GM19023 (cell line): ENCODE results near the gene KCNJ12.
"Not testable (repeated sequence)": the region's sequence is repeated elsewhere in the genome, so short reads cannot be mapped to it uniquely, and the experiment has no call there.

Experiments
- ATAC-seq: cut with Tn5 transposase; IDR thresholded peaks from one replicate; pipeline ENCODE4 v1.9.1; 2021; ENCODE audit warnings: mild to moderate bottlenecking, moderate library complexity; ENCODE audit not compliant: unreplicated experiment

The KCNJ12 gene

DNA sequence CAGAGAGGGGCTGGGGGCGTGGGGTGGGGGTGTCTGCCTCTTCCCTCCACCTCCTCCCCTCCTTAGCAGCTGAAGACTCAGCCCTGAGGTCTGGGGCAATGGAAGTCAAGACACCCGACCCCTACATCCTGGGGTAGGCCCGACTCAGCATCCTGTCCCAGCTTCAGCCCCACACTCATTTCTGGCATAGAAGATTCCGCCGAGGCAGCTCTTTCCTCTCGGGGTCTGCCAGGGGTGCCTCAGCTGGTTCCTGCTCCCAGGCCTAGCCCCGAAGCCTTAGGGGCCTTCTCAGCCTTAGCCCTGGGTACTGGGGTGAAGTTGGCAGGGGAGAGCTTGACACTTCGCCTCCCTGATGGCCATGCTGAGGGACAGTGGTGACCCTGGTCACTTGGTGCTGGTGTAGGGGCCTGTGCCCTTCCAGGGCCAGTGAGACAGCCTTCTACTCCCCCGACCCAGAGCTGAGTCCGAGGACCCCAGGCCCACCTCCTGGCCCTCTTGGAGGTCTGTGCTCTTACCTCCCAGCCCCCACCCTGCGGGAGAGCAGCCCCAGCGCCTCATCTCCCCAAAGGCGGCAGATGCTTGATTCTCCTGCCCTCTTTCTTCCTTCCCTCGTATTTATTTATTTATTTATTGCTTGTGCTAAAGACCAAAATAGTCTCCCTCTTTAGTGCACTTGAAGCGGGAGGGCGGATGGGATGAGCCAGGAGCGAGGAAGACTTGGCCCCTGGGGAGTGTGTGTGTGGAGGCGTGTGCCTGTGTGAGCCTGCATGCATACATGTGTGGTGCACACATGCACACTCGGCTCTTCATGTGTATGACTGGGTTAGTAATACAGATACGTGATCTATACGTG lies 42.5 kb downstream of the KCNJ12 start:
- no peak for ATAC-seq

DNA sequence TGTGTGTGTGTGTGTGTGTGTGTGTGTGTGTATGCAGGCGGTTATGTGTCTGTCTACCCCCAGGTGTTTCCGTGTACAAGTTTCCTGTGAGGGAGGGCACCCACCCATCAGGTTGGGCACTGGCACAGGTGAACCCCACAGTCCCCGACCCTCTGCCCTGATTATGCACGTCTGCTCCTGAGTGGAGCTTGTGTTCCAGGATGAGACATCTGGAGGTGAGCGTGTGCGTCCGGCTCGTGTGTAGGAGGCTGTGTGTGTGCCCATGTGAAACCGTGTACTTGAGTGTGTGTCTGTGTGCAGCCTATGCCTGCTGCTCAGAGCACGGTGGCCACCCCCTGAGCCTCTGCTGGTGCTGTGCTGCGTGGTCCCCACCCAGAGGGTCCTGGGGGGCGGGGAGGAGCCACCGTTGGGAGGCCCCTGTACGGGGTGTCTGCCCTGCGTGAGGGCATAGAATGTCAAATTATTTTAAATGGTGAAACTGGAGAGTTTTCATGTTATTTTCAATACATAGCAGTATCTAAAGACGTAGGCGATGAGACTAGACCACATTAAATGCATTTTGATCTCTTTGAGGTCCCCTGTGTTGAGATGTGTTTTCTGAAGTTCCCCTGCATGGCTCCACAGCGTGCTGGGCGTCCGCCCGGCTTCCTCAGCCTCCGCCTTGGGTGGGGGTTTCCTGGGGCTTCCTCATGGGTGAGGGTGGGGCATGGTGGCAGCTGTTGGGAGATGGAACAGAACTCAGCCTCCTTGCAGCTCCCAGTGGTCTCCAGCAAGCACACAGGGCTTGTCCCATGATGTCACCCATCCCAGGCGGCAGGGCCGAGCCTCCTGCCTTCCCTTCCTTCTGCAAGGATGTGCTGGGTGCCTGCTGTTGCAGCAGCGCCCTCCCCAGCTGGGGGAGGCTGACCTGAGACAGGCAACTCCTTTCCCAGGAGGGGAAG lies 43.4 kb downstream of the KCNJ12 start:
- no peak for ATAC-seq

DNA sequence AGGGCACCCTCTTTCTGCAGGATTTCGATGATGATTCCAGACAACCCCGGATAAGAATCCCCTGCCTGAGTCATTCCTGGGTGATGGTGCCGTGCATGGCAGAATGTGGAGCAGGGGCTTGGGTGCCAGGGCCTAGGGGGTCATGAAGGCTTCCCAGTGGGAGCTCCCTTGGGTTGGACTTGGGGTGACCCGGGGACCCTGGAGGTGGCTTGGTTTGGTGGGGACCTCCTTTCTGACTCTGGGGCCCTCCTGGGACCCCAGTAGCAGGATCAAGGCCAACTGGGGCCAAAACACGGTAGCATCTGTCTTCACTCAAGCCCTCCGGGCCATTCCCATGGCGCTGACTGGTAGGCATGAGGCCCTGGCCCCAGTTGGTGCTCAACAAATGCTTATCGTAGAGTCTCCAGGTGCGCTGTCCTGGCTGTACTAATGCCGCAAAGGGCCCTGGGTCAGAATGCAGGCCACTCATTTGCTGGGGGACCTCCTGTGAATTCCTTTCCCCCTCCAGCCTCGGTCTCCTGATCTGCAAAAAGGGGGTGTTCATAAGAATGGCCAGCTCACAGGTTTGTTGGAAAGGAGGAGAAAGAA lies 44.4 kb downstream of the KCNJ12 start:
- not testable (repeated sequence) for ATAC-seq

DNA sequence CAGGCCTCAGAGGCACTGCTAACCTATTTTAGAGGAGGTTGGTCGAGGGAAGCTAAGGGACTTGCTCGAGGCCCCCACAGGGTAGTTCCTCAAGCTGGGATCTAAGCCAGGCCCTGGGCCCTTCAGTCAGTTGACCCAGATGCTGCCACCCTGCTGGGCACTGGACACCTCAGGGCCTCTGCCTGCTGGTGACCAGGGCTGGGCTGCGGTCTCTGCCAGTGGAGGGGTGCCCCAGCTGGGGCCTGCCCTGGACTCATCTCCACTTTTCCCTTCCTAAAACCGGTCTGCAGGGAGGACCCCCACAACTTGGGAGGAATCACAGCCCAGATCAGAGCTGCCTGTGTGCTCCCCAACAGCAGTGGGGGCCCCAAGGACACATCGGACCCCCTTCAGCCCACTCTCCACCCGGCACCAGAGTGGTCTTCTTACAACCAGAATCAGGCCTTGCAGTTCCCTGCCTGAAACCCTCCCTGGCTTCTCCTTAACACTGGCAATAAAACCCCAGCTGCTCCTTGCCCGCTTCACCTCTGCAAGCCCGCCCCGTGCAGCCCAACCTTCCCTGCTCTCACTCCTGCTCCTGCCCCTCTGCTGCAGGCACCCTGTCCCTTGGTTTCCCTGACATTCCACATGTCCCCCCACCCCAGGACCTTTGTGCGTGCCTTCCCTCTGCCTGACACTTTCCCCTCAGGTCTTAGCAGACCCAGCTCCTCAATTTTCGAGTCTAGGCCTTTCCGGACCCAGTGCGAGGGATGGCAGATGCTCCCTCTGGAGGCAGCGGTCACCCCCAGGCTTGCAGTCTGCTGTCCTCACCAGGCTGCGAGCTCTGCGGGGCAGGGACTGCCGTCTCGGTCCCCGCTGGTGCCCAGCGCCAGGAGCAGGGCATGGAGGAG lies 45.5 kb downstream of the KCNJ12 start:
- ATAC-seq = not testable (repeated sequence)

DNA sequence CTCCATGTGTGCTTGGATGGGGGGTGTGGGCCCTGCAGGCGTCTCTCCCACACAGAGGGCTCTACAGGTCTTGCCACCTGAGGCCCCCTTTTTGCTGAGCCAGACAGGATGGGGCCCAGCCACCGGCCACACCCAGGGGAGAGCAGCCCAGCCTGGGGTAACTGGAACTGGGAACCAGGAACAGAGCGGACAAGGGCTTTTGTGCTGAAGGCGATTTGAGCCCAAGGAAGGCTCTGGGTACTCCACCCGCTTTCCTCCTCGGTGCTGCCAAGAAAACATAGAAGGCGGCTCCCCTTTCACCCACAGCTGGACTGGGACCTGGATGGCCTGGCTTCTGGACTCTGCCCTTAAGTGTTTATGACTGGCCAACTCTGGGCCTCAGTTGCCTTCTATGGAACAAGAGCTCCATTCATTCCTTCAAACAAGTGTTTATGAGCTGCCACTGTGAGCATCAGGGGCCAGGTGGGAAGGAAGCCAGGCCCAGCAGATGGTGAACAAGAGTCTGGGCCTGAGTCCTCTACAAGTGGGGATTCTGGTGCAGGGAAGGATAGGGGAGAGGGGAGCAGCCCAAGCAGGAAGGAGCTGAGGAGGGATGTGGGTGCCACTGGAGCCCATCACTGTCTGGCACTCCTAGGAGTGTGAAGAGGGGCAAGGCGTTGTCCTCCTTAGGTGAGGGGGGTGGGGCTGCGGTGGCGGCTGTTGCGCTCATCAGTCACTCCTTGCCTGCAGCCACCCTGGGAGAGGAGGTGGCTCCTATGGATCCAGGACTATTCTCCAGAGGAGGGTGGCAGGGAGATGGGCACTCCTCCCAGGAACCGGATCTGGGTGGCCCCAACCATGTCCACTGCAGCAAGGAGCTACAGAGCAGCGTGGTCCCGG lies 46.4 kb downstream of the KCNJ12 start:
- not testable (repeated sequence) for ATAC-seq

DNA sequence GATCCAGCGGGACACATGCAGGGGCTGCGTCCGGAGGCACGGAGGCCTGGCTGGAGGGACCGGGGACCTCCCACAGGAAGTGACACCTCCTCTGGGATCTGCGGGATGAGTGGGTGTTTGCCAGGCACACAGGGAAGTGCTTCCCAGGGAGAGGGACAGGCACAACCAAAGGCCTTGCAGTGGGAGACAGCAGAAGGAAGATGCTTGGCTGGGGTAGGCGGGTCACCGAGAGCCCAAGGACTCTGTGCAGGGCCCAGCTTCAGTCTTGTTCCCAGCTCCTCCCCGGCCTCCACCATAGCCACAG lies 47.0 kb downstream of the KCNJ12 start:
- not testable (repeated sequence) for ATAC-seq

DNA sequence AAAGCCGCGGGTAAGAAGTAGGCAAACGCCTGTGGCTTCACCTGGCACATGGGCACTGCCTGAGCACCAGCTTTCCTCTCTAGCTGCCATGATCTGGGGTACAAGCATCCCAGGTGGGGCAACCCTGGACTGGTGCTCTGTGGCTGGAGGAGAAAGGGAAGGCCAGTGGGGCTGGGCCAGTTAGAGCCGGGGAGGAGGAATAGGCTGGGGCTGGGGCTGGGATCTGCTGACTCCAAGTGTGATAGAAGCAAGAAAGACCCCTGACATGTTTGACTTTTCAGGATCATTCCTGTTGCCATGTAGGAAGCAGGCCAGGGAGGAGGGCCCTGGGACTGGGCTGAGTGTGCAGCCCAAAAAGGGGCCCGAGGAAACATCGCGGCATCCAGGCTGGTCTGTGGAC lies 48.5 kb downstream of the KCNJ12 start:
- not testable (repeated sequence) for ATAC-seq

DNA sequence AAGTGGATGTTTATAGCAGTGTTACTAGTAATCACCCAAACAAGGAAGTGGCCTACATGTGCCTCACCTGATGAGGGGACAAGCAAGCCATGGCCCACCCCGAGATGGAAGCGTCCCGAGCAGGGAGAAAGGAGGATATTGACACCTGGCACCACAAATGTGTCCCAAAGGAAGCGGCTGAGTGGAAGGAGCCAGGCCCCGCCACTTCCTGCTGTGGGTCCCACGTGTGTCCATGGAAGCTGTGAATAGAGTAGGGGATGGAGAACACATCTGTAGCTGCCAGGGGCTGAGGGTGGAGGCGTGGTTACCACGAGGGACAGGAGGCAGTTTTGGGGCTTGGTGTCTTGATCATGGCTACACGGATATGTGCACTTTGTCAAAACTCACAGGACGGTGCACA lies 49.2 kb downstream of the KCNJ12 start:
- ATAC-seq = no peak

DNA sequence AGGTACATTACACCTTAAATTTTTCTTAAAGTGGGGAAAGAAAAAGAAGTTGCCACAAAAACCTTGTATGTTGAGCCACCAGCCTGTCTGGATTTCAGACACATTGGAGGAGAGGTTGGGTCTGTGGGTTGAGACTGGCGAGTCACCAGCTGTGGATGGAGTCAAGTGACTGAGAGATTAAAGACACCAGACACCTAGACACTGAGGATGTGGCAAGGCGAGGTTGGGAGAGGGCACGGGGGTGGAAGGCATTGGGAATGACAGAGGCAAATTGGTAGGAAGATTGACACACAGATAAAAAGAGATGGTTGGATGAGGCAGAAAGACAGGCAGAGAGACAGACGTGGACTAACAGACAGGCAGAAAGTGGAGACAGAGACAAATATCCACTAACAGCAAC lies 49.6 kb downstream of the KCNJ12 start:
- ATAC-seq = no peak

DNA sequence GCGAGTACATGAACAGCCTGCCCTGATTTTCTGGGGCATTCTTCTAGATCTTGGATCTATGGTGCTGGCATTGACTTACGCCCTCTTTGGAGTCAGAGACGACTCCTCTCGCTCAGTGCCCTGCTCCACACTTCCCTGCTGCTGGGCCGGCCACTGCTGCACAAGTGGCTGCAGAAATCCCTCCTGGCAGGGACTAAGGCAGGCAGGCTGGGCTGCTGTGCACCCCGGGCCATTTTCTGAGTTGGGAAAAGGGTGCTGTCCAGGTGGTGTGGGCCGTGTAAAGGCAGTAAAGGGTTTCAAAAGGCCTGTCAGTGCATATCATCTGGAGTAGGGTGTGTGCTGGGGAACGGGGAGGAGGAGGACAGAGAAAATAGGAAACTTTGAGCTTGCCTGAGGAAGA lies 50.1 kb downstream of the KCNJ12 start:
- not testable (repeated sequence) for ATAC-seq

DNA sequence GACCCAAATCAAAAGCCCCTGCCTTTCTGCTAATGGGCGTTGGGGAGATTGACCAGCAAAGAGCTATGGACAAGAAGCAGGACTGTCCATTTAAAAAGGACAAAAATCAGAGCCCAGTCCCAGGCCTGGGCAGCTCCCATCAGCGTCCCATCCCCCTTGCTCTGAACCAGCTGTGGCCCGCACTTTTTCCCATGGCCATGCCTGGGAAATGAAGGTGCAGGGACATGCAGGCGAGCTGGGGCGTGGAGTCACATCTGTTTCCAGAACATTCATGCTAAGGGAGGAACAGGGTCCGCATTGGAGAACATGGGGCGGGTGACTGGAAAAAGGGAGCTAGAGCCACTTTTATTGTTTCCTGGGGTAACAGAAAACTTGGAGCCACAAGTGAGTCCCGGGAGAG lies 50.7 kb downstream of the KCNJ12 start:
- not testable (repeated sequence) for ATAC-seq

DNA sequence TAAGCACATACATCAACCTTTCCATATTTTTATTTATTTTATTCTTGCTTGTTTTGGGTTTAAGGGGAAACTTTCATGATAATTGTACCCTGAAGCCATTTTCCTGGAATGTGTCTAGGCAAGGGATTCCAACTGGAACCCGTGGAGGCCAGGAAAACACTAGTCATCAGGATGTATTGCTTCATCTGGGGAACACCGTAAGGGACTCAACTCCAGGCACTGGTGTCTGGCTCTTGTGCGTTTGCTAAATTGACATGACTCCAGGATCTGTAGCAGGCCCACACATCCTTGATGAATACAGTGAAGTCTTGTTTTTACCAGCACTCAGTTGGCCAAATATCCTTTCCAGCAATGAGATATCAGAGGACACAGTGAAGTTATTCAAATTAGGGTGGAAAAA lies 51.6 kb downstream of the KCNJ12 start:
- not testable (repeated sequence) for ATAC-seq

DNA sequence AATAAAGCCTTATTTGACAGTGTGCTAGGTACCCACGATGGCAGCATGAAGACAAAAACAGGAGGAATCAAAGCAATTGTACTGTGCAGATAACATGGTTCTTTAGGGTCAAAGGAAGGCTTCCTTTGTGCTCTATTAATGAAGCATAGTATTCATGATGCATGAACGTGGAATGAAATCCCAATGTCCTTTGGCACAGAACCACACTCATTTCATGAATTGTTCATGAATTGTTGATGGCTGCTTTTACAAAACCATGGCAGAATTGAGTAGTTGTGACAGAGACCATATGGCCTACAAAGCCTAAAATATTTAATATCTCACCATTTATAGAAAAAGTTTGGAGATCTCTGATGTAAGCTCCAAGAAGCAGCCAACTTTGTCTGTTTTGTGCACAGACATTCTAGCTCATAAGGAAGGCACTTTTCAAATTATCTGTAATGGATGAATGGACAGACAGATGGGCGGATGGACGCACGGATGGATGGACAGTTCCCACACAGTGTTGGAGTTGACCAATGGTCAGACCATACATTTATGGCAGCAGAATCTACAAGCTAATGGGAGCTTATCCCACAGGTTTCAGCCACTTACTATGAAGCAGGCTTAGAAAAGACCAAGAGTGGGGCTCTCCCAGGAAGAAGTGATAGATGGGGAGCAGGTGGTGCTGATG lies 52.7 kb downstream of the KCNJ12 start:
- not testable (repeated sequence) for ATAC-seq

DNA sequence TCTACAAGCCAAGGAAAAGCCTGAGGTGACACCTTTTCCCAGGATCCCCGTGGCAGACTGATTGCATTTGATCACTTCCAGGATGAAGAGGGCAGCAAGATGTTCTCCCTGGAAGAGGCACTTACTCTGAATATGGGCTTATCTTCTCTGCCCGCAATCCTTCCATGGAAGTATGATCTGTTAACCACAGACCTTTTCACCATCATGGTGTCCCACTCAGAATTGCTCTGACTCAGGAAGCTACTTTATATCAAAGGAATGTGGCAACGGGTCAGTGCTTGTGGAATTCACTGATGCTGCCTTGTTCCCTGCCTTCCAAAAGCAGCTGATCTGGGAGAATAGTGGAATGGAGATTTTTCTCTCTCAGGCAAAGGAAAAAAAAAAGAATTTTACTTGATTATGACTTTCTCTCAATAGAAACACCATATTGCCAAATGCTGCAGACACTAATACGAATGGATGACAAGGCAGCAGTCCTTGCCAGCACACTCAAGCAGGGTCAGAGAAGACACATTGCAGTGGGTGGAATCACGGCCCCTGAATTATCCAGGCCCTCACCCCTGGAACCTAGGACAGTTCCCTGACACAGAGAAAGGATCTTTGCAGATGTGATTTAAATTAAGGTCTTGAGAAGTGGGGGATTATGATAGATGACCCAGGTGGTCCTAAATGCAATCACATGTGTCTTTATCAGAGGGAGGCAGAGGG lies 53.9 kb downstream of the KCNJ12 start:
- not testable (repeated sequence) for ATAC-seq

DNA sequence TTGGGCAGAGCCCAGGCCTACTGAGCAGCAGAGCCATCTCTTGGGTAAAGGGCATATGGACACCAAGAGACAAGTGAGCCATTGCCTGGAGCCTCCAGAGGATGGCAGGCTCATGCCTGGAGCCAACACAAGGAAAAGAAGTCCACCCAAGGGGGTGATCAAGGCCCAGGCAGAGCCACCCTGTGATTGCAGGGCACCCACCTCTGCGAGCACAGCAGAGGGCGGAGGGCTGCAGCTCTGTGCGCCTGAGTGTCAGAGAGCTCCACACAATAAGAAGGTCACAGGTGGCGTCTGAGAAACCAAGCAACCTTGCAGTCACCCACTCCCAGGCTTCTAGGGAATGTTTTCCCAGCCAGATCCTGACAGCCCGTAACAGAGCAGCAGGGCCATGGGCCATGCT lies 57.8 kb downstream of the KCNJ12 start:
- not testable (repeated sequence) for ATAC-seq

DNA sequence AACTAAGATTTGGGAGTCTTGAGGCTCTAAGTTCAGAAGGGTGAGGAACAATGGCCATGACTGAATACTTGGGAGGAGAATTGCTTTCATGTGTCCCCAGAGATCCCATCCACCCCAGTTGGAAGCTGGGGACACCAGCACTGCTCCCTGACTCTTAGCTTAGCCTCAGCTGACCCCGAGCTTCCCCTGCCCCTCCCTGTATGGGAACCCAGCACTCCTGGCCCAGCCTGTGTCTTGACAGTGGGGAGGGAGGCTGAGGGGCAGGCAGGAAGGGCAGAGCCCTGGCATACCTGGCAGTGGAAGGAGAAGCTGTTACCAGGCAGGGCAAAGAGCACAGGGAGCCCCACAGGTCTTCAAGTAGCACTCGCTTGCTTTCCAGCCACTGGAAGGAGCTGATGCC lies 58.8 kb downstream of the KCNJ12 start:
- not testable (repeated sequence) for ATAC-seq

DNA sequence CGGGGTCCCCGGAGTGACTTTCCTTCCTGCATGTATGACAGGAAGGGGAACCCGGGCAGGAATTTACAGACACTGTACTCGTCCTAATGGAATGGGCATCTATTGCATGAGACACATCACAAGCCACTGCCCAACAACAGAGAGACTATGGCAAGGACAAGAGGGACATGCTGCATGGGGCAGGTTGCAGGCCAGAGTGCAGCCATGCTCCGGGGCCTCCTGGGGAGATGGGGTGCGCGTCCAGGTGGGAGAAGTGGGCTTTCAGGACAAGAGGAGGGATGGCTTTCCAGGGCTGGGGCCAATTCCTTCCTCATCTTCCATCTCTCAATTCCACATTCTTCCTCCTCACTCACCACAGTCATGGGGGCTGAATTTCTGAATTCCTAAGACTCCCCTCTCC lies 60.3 kb downstream of the KCNJ12 start:
- ATAC-seq = not testable (repeated sequence)
